Natural killer cell (primary cell): Measurements from ENCODE around the gene RORB. TPM values are rescaled to one million over a fixed set of nuclear protein-coding genes. Genes with fewer than 3 reads are reported as not detected.

Experiments
- ATAC-seq, 3 donors: fragments of 150-1000 bp in 2 of 3; fragments of 200-7000 bp in 1 of 3; cut with Tn5 transposase; 1 replicate in 1 of 3; 2 replicates in 2 of 3; pipeline ENCODE4 v1.10.0; 2021; ENCODE audit warnings: mild to moderate bottlenecking in 2 of 3, moderate library complexity in 2 of 3
- DNase-seq, 2 donors: peaks; one replicate each; pipeline versions ENCODE4 v3.0.0 to v3.0.0-alpha.2; 2013 to 2021; ENCODE audit warnings: mixed read lengths in 1 of 2
- H3K27ac ChIP-seq: one replicate; pipeline ENCODE4 v1.5.1; 2013; ENCODE audit warnings: mild to moderate bottlenecking, low read length
- H3K27me3 ChIP-seq: one replicate; pipeline ENCODE4 v1.6.1; 2013; ENCODE audit warnings: low read length; ENCODE audit not compliant: control insufficient read depth, insufficient read depth
- H3K36me3 ChIP-seq: one replicate; pipeline ENCODE4 v1.6.1; 2013; ENCODE audit warnings: low read length; ENCODE audit not compliant: control insufficient read depth, insufficient read depth
- H3K4me1 ChIP-seq: one replicate; pipeline ENCODE4 v1.6.1; 2013; ENCODE audit warnings: low read length; ENCODE audit not compliant: control insufficient read depth, insufficient read depth
- H3K4me3 ChIP-seq: one replicate; pipeline ENCODE4 v1.5.1; 2013; ENCODE audit warnings: low read length
- H3K9me3 ChIP-seq: one replicate; pipeline ENCODE4 v1.6.1; 2013; ENCODE audit warnings: low read length; ENCODE audit not compliant: control insufficient read depth, insufficient read depth
- H3K27ac Mint-ChIP-seq, 2 donors: one replicate each; pipeline ENCODE4 v1.8.0; 2022; ENCODE audit warnings: mild to moderate bottlenecking in 2 of 2, mixed read lengths in 2 of 2, moderate library complexity in 1 of 2
- H3K27me3 Mint-ChIP-seq, 2 donors: one replicate each; pipeline ENCODE4 v1.8.0; 2022; ENCODE audit warnings: low read depth in 2 of 2, mixed read lengths in 2 of 2
- H3K36me3 Mint-ChIP-seq: one replicate; pipeline ENCODE4 v1.8.0; 2022; ENCODE audit warnings: mixed read lengths
- H3K4me1 Mint-ChIP-seq, 2 donors: one replicate each; pipeline ENCODE4 v1.8.0; 2022; ENCODE audit warnings: mixed read lengths in 2 of 2
- H3K4me3 Mint-ChIP-seq: one replicate; pipeline ENCODE4 v1.8.0; 2022; ENCODE audit warnings: mild to moderate bottlenecking, moderate library complexity, mixed read lengths
- H3K9me3 Mint-ChIP-seq, 2 donors: one replicate each; pipeline ENCODE4 v1.8.0; 2022; ENCODE audit warnings: mixed read lengths in 2 of 2
- WGBS: methylation state at CpG from one replicate; pipeline ENCODE4 v1.1.7; 2013; ENCODE audit warnings: missing lambda C conversion rate; ENCODE audit not compliant: insufficient coverage; 5-methylcytosine and 5-hydroxymethylcytosine counted together
- intact Hi-C: fragments of 100-400 bp; cut with micrococcal nuclease; formaldehyde crosslinking; loops from one replicate; pipeline ENCODE4 v1.14.2; 2022
- total RNA-seq, 4 donors: library from RNA; stranded (reverse); fragments of 120-200 nt in 1 of 4; gene quantifications; one replicate each; pipeline versions ENCODE4 v1.2.3 to v1.2.4, GENCODE V29; 2013 to 2022
- TF ChIP-seq, protein P1 (sequence below): fragments of 200-600 bp; IDR thresholded peaks from one replicate; pipeline ENCODE4 v1.8.0; 2022; ENCODE audit warnings: antibody characterized with exemption

The RORB gene
- total RNA-seq, 3 donors from 2014 or later (not counting 1 experiment from before 2014, with no cell fraction given): 0.38 to 0.73 (median 0.41) TPM

DNA sequence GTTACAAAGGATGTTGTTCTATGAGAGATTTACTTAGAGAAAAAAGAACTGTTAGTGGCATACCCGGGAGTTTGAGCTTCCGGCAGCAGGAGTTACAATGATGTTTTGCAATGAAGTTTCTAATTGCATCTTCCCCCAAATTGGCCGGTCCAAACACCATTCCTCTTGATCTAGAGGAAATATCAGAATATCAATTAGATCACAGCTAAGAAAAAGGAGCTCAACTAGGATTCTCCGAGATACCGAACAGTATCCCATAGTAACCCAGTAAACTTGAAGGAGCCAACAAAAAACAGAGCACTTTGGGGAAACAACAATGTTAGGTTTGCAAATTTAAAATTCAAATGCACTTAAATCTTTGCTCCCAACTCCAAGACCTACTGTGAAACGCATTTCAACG, 231.0 kb downstream of the RORB start:
- ATAC-seq: no peak
- 85% methylated on average over 5 of the region's 7 CpGs for whole genome bisulfite sequencing
- Histone ChIP-seq H3K36me3 (no peaks in the 10 kb centered on the region), H3K4me3 (no peak overlapping the region), H3K27me3 (no peaks in the 10 kb centered on the region), H3K4me1 (no peaks in the 10 kb centered on the region), H3K9me3 (no peaks in the 10 kb centered on the region), H3K27ac (no peak overlapping the region)
- H3K4me3 Mint-ChIP-seq: no peak overlapping the region
- peaks cover 6 to 12% of the 10 kb centered on the region in 2 donors for H3K27me3 Mint-ChIP-seq
- intact Hi-C loops: no loop called here
- TF ChIP-seq, protein P1, sequence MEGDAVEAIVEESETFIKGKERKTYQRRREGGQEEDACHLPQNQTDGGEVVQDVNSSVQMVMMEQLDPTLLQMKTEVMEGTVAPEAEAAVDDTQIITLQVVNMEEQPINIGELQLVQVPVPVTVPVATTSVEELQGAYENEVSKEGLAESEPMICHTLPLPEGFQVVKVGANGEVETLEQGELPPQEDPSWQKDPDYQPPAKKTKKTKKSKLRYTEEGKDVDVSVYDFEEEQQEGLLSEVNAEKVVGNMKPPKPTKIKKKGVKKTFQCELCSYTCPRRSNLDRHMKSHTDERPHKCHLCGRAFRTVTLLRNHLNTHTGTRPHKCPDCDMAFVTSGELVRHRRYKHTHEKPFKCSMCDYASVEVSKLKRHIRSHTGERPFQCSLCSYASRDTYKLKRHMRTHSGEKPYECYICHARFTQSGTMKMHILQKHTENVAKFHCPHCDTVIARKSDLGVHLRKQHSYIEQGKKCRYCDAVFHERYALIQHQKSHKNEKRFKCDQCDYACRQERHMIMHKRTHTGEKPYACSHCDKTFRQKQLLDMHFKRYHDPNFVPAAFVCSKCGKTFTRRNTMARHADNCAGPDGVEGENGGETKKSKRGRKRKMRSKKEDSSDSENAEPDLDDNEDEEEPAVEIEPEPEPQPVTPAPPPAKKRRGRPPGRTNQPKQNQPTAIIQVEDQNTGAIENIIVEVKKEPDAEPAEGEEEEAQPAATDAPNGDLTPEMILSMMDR: no peak
- H3K9me3 Mint-ChIP-seq: no peaks in the 10 kb centered on the region
- no peaks in the 10 kb centered on the region for H3K36me3 Mint-ChIP-seq
- H3K27ac Mint-ChIP-seq: no peak overlapping the region
- no peak for DNase-seq
- H3K4me1 Mint-ChIP-seq: no peaks in the 10 kb centered on the region

DNA sequence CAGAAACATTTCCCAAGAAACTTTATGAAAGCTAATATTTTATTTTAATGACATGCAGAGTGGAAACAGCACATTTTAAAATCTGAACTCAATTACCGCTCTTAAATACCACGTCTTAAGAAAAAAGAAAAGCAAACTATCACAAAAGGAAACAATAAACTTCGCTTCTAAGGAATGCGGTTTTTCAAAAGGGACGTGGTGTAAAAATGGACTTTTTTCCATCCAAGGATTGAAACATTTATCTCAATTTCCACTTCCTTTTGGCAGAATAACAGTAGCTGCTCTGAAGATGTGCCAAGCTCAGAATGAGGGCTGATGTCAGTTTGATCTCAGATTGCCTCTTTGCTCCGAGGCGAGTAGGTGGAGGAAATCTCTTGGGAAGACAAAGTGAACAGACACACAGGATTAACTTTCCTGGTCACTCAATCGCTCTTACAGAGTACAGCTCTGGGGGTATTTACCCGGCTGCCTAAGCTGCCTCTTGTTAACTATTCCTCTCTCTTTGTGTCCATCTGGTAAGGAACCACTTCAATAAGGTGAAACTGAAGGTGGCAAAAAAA, 232.1 kb downstream of the RORB start:
- Histone ChIP-seq H3K9me3 (no peaks in the 10 kb centered on the region), H3K27ac (no peak overlapping the region), H3K4me1 (no peaks in the 10 kb centered on the region), H3K27me3 (no peaks in the 10 kb centered on the region), H3K4me3 (no peak overlapping the region), H3K36me3 (no peaks in the 10 kb centered on the region)
- Mint-ChIP-seq H3K36me3 (no peaks in the 10 kb centered on the region), H3K4me1 (no peaks in the 10 kb centered on the region), H3K9me3 (no peaks in the 10 kb centered on the region), H3K27me3 (peaks cover 6 to 12% of the 10 kb centered on the region in 2 donors), H3K4me3 (no peak overlapping the region), H3K27ac (no peak overlapping the region)
- ATAC-seq: no peak
- intact Hi-C loops: no loop called here
- TF ChIP-seq, protein P1: no peak
- WGBS: 85% methylated on average over 9 of the region's 9 CpGs
- no peak for DNase-seq

DNA sequence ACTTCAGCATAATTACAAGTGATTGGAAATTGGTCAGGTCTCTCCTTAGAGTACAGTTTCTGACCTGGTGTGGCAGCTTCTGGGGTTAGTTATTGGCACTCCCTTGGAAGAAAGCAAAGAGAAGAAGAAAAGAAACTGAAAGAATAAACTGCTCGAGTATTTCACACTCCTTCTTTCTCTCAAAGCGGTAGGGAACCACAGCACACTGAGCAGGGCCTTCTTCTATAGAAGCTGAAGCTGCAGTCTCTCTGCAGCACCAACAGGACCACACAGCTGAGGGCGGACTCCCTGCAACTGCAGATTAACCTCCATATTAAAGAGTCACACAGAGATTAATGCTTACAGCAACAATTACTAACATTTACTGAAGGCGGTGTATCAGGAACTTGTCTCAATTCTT, 238.6 kb downstream of the RORB start:
- intact Hi-C loops: no loop called here
- DNase-seq: no peak
- H3K9me3 Mint-ChIP-seq: no peaks in the 10 kb centered on the region
- no peaks in the 10 kb centered on the region for H3K4me1 Mint-ChIP-seq
- no peaks in the 10 kb centered on the region for H3K36me3 Mint-ChIP-seq
- Histone ChIP-seq H3K36me3 (no peaks in the 10 kb centered on the region), H3K4me3 (no peak overlapping the region), H3K9me3 (no peaks in the 10 kb centered on the region), H3K27ac (no peak overlapping the region), H3K4me1 (no peaks in the 10 kb centered on the region), H3K27me3 (no peaks in the 10 kb centered on the region)
- peaks cover under 1 to 15% of the 10 kb centered on the region in 2 donors for H3K27me3 Mint-ChIP-seq
- TF ChIP-seq, protein P1: no peak
- WGBS: 67% methylated on average over 4 of the region's 4 CpGs
- H3K4me3 Mint-ChIP-seq: no peak overlapping the region
- H3K27ac Mint-ChIP-seq: no peak overlapping the region
- no peak for ATAC-seq

DNA sequence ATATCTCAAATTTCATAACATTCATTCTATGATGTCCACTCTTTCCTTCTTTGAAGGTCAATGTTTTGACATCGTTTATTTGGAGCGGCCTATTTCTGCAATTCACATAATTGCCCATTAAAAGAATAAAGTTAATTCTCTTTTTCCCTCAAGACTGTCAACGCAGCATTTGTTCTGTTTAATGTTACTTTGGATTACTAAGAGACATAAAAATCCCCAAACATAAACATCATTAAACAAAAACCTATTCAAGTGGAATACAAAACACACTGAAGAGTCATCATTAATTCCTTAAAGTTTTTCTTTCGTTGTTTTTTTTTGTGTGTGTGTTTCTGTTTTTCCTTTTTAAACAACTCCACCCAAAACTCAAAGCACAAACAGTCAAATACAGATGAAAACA, 239.5 kb downstream of the RORB start:
- no peak overlapping the region for H3K4me3 Mint-ChIP-seq
- DNase-seq (no peak), ATAC-seq (no peak)
- TF ChIP-seq, protein P1: no peak
- no peaks in the 10 kb centered on the region for H3K9me3 Mint-ChIP-seq
- no peaks in the 10 kb centered on the region for H3K27me3 ChIP-seq
- H3K36me3 Mint-ChIP-seq: no peaks in the 10 kb centered on the region
- WGBS: 100% methylated on average over 2 of the region's 4 CpGs
- H3K9me3 ChIP-seq: no peaks in the 10 kb centered on the region
- no peak overlapping the region for H3K27ac ChIP-seq
- no peaks in the 10 kb centered on the region for H3K4me1 ChIP-seq
- H3K36me3 ChIP-seq: no peaks in the 10 kb centered on the region
- intact Hi-C loops: no loop called here
- peaks cover 3 to 21% of the 10 kb centered on the region in 2 donors for H3K27me3 Mint-ChIP-seq
- no peak overlapping the region for H3K27ac Mint-ChIP-seq
- no peaks in the 10 kb centered on the region for H3K4me1 Mint-ChIP-seq
- no peak overlapping the region for H3K4me3 ChIP-seq
